Hepatic stellate cell (primary cell): ENCODE measurements around the gene GGTLC2.
"Not testable (repeated sequence)": the region's sequence is repeated elsewhere in the genome, so short reads cannot be mapped to it uniquely, and the experiment has no call there.

Source experiments
- DNase-seq: peaks from one replicate; pipeline ENCODE4 v3.0.0; 2011; ENCODE audit warnings: low spot score

GGTLC2 gene

GRCh38 chr22:22669093-22669492 lies 24.7 kb downstream of the GGTLC2 start:
- DNase-seq: no peak

- DNase-seq: no peak
These were observed 25.8 kb downstream of the GGTLC2 start for GRCh38 chr22:22670076-22670795.

- DNase-seq: no peak
These were observed 27.1 kb downstream of the GGTLC2 start for GRCh38 chr22:22671506-22671905.

- no peak for DNase-seq
These were observed 28.7 kb downstream of the GGTLC2 start for GRCh38 chr22:22673099-22673498.

- DNase-seq: no peak
These were observed 29.2 kb downstream of the GGTLC2 start for GRCh38 chr22:22673628-22674027.

- DNase-seq: no peak
These were observed 30.1 kb downstream of the GGTLC2 start for GRCh38 chr22:22674467-22674866.

- no peak for DNase-seq
These were observed 34.6 kb downstream of the GGTLC2 start for GRCh38 chr22:22678970-22679369.

GRCh38 chr22:22680396-22680795 lies 36.0 kb downstream of the GGTLC2 start:
- DNase-seq: no peak

- DNase-seq: no peak
These were observed 36.9 kb downstream of the GGTLC2 start for GRCh38 chr22:22681221-22681739.

GRCh38 chr22:22682196-22682595 lies 37.8 kb downstream of the GGTLC2 start:
- DNase-seq: no peak

GRCh38 chr22:22682807-22683667 lies 38.6 kb downstream of the GGTLC2 start:
- no peak for DNase-seq

- no peak for DNase-seq
These were observed 39.4 kb downstream of the GGTLC2 start for GRCh38 chr22:22683668-22684361.

- DNase-seq: no peak
These were observed 40.5 kb downstream of the GGTLC2 start for GRCh38 chr22:22684580-22685561.

GRCh38 chr22:22685586-22685985 lies 41.2 kb downstream of the GGTLC2 start:
- DNase-seq: no peak

GRCh38 chr22:22686202-22687115 lies 42.0 kb downstream of the GGTLC2 start:
- not testable (repeated sequence) for DNase-seq

- peak; percentile 50 for DNase-seq
These were observed 43.5 kb downstream of the GGTLC2 start for GRCh38 chr22:22687638-22688500.

- no peak for DNase-seq
These were observed 45.4 kb downstream of the GGTLC2 start for GRCh38 chr22:22689621-22690345.

- DNase-seq: no peak
These were observed 46.6 kb downstream of the GGTLC2 start for GRCh38 chr22:22691055-22691454.
